Dermis blood vessel endothelial cell (primary cell): Measurements from ENCODE around the gene LRRC4C. TPM values are rescaled to one million over a fixed set of nuclear protein-coding genes. Genes with fewer than 3 reads are reported as not detected.

ENCODE experiments used
- DNase-seq: peaks from one replicate; pipeline ENCODE4 v3.0.0; 2010
- total RNA-seq: library from RNA; depleted of rRNA; stranded (reverse); fragments of >200 nt; gene quantifications from 2 replicates; pipeline ENCODE4 v1.2.3, GENCODE V29; 2014

Gene LRRC4C
- total RNA-seq, 1 donor from 2014 or later, result not detected

GRCh38 chr11:40281052-40281580 lies 1178.3 kb downstream of the LRRC4C start:
- DNase-seq, result no peak

GRCh38 chr11:40280159-40281051 lies 1179.0 kb downstream of the LRRC4C start:
- DNase-seq, result no peak

- no peak for DNase-seq
These were observed 1182.5 kb downstream of the LRRC4C start for GRCh38 chr11:40276960-40277359.

- DNase-seq, result no peak
These were observed 1185.4 kb downstream of the LRRC4C start for GRCh38 chr11:40274017-40274416.

- no peak for DNase-seq
These were observed 1186.2 kb downstream of the LRRC4C start for GRCh38 chr11:40273192-40273732.

- DNase-seq, result no peak
These were observed 1188.1 kb downstream of the LRRC4C start for GRCh38 chr11:40271361-40271760.

- DNase-seq, result no peak
These were observed 1189.6 kb downstream of the LRRC4C start for GRCh38 chr11:40269865-40270264.

- no peak for DNase-seq
These were observed 1190.9 kb downstream of the LRRC4C start for GRCh38 chr11:40268551-40268950.

- DNase-seq, result no peak
These were observed 1204.0 kb downstream of the LRRC4C start for GRCh38 chr11:40255457-40255856.

GRCh38 chr11:40253166-40253565 lies 1206.3 kb downstream of the LRRC4C start:
- no peak for DNase-seq

GRCh38 chr11:40252236-40252635 lies 1207.2 kb downstream of the LRRC4C start:
- no peak for DNase-seq

GRCh38 chr11:40246983-40247382 lies 1212.5 kb downstream of the LRRC4C start:
- no peak for DNase-seq

- DNase-seq, result no peak
These were observed 1217.9 kb downstream of the LRRC4C start for GRCh38 chr11:40241524-40242051.

GRCh38 chr11:40240284-40240683 lies 1219.2 kb downstream of the LRRC4C start:
- DNase-seq, result no peak

GRCh38 chr11:40236526-40236925 lies 1222.9 kb downstream of the LRRC4C start:
- no peak for DNase-seq

GRCh38 chr11:40235841-40236240 lies 1223.6 kb downstream of the LRRC4C start:
- no peak for DNase-seq

GRCh38 chr11:40230821-40231220 lies 1228.6 kb downstream of the LRRC4C start:
- DNase-seq, result no peak

GRCh38 chr11:40228662-40229061 lies 1230.8 kb downstream of the LRRC4C start:
- no peak for DNase-seq

GRCh38 chr11:40227730-40228129 lies 1231.7 kb downstream of the LRRC4C start:
- DNase-seq, result no peak

- no peak for DNase-seq
These were observed 1232.8 kb downstream of the LRRC4C start for GRCh38 chr11:40226654-40227053.

- no peak for DNase-seq
These were observed 1235.7 kb downstream of the LRRC4C start for GRCh38 chr11:40223596-40224330.

- DNase-seq, result no peak
These were observed 1240.1 kb downstream of the LRRC4C start for GRCh38 chr11:40219401-40219800.

GRCh38 chr11:40215556-40215955 lies 1243.9 kb downstream of the LRRC4C start:
- DNase-seq, result no peak
